ENCODE data around the gene PRSS21. TPM values are rescaled to one million over a fixed set of nuclear protein-coding genes. Genes with fewer than 3 reads are reported as not detected.

Gene PRSS21, protein sequence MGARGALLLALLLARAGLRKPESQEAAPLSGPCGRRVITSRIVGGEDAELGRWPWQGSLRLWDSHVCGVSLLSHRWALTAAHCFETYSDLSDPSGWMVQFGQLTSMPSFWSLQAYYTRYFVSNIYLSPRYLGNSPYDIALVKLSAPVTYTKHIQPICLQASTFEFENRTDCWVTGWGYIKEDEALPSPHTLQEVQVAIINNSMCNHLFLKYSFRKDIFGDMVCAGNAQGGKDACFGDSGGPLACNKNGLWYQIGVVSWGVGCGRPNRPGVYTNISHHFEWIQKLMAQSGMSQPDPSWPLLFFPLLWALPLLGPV
- 1 to 10 TPM; 1.1 to 2.6 TPM for total RNA-seq

GRCh38 chr16:2816751-2817339 is at the start of gene PRSS21:
Gene PRSS21 (plus strand): TSS chr16:2817237. CDS start chr16:2817269, 32 bp downstream.
- Histone ChIP-seq H3K9me3 (no peaks in the 10 kb centered on the region), H3K27ac (no peak within 1 kb of the TSS), H3K27me3 (no peaks in the 10 kb centered on the region), H3K4me1 (no peaks in the 10 kb centered on the region), H3K4me3 (no peak within 1 kb of the TSS), H3K36me3 (no peaks in the 10 kb centered on the region), H3K9ac (ENCODE audit: low read depth in 2 of 2, low read length in 2 of 2) (no peak within 1 kb of the TSS)
- TF ChIP-seq CTCF (IDR thresholded peaks at IDR 0.05): no peak
- DNase-seq: no peak
- intact Hi-C loops (cut with DNase I): no loop called here

- H3K9me3 ChIP-seq: no peaks in the 10 kb centered on the region
- peaks cover 16% of the 10 kb centered on the region for H3K4me1 ChIP-seq
- no peak overlapping the region for H3K4me3 ChIP-seq
- no peak overlapping the region for H3K9ac ChIP-seq (ENCODE audit: low read depth in 2 of 2, low read length in 2 of 2)
- intact Hi-C loops (cut with DNase I): no loop called here
- no peak for DNase-seq
- no peak overlapping the region for H3K27ac ChIP-seq
- H3K36me3 ChIP-seq: peaks cover 48% of the 10 kb centered on the region
- no peaks in the 10 kb centered on the region for H3K27me3 ChIP-seq
- no peak for TF ChIP-seq CTCF (IDR thresholded peaks at IDR 0.05)
These were observed 49.1 kb upstream of the PRSS21 start for GRCh38 chr16:2767891-2768290.

- DNase-seq: no peak
- H3K9me3 ChIP-seq: no peaks in the 10 kb centered on the region
- intact Hi-C loops (cut with DNase I): no loop called here
- no peak for TF ChIP-seq CTCF (IDR thresholded peaks at IDR 0.05)
- peak overlapping the region in 1 of 2 donors; percentile 73 for H3K9ac ChIP-seq (ENCODE audit: low read depth in 2 of 2, low read length in 2 of 2)
- H3K27me3 ChIP-seq: no peaks in the 10 kb centered on the region
- no peak overlapping the region for H3K4me3 ChIP-seq
- H3K36me3 ChIP-seq: peaks cover 43% of the 10 kb centered on the region
- no peak overlapping the region for H3K27ac ChIP-seq
- peaks cover 16% of the 10 kb centered on the region for H3K4me1 ChIP-seq
These were observed 48.5 kb upstream of the PRSS21 start for GRCh38 chr16:2768403-2769089.

DNA sequence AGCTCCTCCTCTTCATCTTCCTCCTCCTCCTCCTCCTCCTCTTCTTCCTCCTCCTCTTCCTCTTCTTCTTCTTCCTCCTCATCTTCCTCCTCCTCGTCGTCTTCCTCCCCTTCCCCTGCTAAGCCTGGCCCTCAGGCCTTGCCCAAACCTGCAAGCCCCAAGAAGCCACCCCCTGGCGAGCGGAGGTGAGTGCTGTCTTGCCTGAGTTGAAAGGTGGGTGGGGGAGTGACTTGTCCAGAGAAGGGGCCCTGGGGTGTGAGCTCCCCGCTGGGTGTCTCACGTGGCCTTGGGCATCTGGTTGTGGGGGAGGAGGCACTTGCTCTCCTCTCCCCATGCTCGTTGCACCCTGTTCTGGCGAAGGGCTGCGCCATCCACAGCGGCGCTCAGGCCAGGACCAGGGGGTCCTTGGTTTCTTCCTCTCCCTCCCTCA is 47.9 kb upstream of the PRSS21 start:
- no peak for DNase-seq
- intact Hi-C loops (cut with DNase I): no loop called here
- Histone ChIP-seq H3K4me3 (no peak overlapping the region), H3K27ac (peak overlapping the region; percentile 67), H3K36me3 (peaks cover 39% of the 10 kb centered on the region), H3K9ac (ENCODE audit: low read depth in 2 of 2, low read length in 2 of 2) (peak overlapping the region in 1 of 2 donors; percentile 73), H3K9me3 (no peaks in the 10 kb centered on the region), H3K4me1 (peaks cover 16% of the 10 kb centered on the region), H3K27me3 (no peaks in the 10 kb centered on the region)
- no peak for TF ChIP-seq CTCF (IDR thresholded peaks at IDR 0.05)

DNA sequence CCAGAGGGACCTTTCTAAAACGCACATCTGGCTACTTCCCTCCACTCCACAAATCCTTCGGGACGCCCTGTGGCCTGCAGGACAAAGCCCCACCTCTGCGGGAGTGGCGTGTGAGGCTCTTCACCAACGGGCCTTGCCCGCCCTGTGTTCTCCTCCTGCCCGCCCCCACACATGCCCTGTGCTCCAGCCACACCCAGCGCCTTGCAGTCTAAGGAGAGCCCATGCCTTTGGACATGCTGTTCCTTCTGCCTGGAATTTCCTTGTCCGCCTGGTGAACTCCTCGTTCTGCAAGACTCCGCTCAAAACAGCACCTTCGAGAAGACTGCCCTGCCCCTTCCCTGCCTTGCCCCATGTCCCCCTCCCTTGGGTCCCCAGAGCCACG is 47.4 kb upstream of the PRSS21 start:
- peaks cover 41% of the 10 kb centered on the region for H3K36me3 ChIP-seq
- peak overlapping the region; percentile 67 for H3K27ac ChIP-seq
- peak; percentile 90 for DNase-seq
- peak overlapping the region; percentile 33 to 73 for H3K9ac ChIP-seq (ENCODE audit: low read depth in 2 of 2, low read length in 2 of 2)
- H3K27me3 ChIP-seq: no peaks in the 10 kb centered on the region
- intact Hi-C loops (cut with DNase I): no loop called here
- H3K4me3 ChIP-seq: no peak overlapping the region
- no peaks in the 10 kb centered on the region for H3K9me3 ChIP-seq
- H3K4me1 ChIP-seq: peaks cover 16% of the 10 kb centered on the region
- no peak for TF ChIP-seq CTCF (IDR thresholded peaks at IDR 0.05)

Measured in colonic mucosa (tissue), 4 donors.